PC-9 (cell line): ENCODE results near the gene BET1L.

Experiments used
- CTCF ChIP-seq: fragments of 200-600 bp; sonication (generic); conservative IDR thresholded peaks from 2 replicates; pipeline ENCODE4 v1.6.1; 2017; ENCODE audit warnings: mixed run types, antibody characterized with exemption, mild to moderate bottlenecking, moderate library complexity
- EZH2 ChIP-seq: fragments of 200-600 bp; sonication (generic); IDR thresholded peaks from 2 replicates; pipeline ENCODE4 v1.8.0; 2017; ENCODE audit warnings: antibody characterized with exemption, low read depth

GRCh38 chr11:196786-197731, 10.1 kb downstream of the BET1L start:
- TF ChIP-seq CTCF (no peak), EZH2 (no peak)
